WERI-Rb-1 (cell line): Measurements from ENCODE around the gene SSNA1.

ENCODE experiments used
- DNase-seq: peaks from one replicate; pipeline ENCODE4 v3.0.0-alpha.2; 2020
- H3K27ac ChIP-seq: fragments of 250-450 bp; sonication (Bioruptor Pico); 2 replicates; pipeline ENCODE4 v1.5.1; 2020; ENCODE audit warnings: mild to moderate bottlenecking, moderate library complexity
- H3K27me3 ChIP-seq: fragments of 250-450 bp; sonication (Bioruptor Pico); 2 replicates; pipeline ENCODE4 v1.5.1; 2021; ENCODE audit warnings: mild to moderate bottlenecking, low read depth, moderate library complexity; ENCODE audit not compliant: insufficient read depth, severe bottlenecking
- H3K36me3 ChIP-seq: fragments of 250-450 bp; sonication (Bioruptor Pico); 2 replicates; pipeline ENCODE4 v1.5.1; 2020; ENCODE audit warnings: mild to moderate bottlenecking, moderate library complexity
- H3K4me3 ChIP-seq: 2 replicates; pipeline ENCODE4 v1.5.1; 2011; ENCODE audit warnings: low read depth, mild to moderate bottlenecking, control low read depth, low read length
- H3K9me3 ChIP-seq: fragments of 250-450 bp; sonication (Bioruptor Pico); 2 replicates; pipeline ENCODE4 v1.5.1; 2021; ENCODE audit warnings: mild to moderate bottlenecking, moderate library complexity; ENCODE audit not compliant: severe bottlenecking
- CTCF ChIP-seq: IDR thresholded peaks from 2 replicates; pipeline ENCODE4 v1.5.1; 2011; ENCODE audit warnings: low read depth, mild to moderate bottlenecking, control low read depth, inconsistent platforms, low read length

The SSNA1 gene

GRCh38 chr9:137188490-137189296 is at the start of gene SSNA1, which contains the start of gene ANAPC2:
Gene SSNA1, plus strand, starts transcription at chr9:137188676. Its CDS starts 51 bp downstream, at chr9:137188727.
Gene ANAPC2, minus strand, starts transcription at chr9:137188560. Its CDS starts 28 bp downstream, at chr9:137188532.
- TF ChIP-seq CTCF = peak; percentile 33
- H3K27me3 ChIP-seq = no peaks in the 10 kb centered on the region
- peak within 1 kb of the TSS; percentile 87 for H3K27ac ChIP-seq
- DNase-seq = peak; percentile 84
- peak within 1 kb of the TSS; percentile 60 for H3K4me3 ChIP-seq
- no peaks in the 10 kb centered on the region for H3K9me3 ChIP-seq
- peaks cover 4% of the 10 kb centered on the region; the same call in 1 of the 2 replicates for H3K36me3 ChIP-seq

GRCh38 chr9:137138722-137139467 is 49.6 kb upstream of the SSNA1 start, which contains the start of gene GRIN1:
Gene GRIN1, plus strand, starts transcription at chr9:137139154. Its CDS starts 333 bp downstream, at chr9:137139487.
- DNase-seq = no peak
- peaks cover 12% of the 10 kb centered on the region for H3K27me3 ChIP-seq
- H3K36me3 ChIP-seq = no peaks in the 10 kb centered on the region
- no peak for TF ChIP-seq CTCF
- H3K27ac ChIP-seq = no peak within 1 kb of the TSS
- peak within 1 kb of the TSS; percentile 52 for H3K4me3 ChIP-seq
- H3K9me3 ChIP-seq = no peaks in the 10 kb centered on the region

GRCh38 chr9:137139468-137140150 is 48.9 kb upstream of the SSNA1 start:
- Histone ChIP-seq H3K4me3 (peak overlapping the region; percentile 27), H3K36me3 (no peaks in the 10 kb centered on the region), H3K9me3 (no peaks in the 10 kb centered on the region), H3K27ac (no peak overlapping the region), H3K27me3 (peaks cover 12% of the 10 kb centered on the region)
- TF ChIP-seq CTCF = no peak
- DNase-seq = no peak

GRCh38 chr9:137140151-137141012 is 48.1 kb upstream of the SSNA1 start:
- DNase-seq = no peak
- Histone ChIP-seq H3K36me3 (no peaks in the 10 kb centered on the region), H3K4me3 (no peak overlapping the region), H3K27me3 (peaks cover 12% of the 10 kb centered on the region), H3K27ac (no peak overlapping the region), H3K9me3 (no peaks in the 10 kb centered on the region)
- TF ChIP-seq CTCF = no peak
